EL (cell line): ENCODE results near the gene HERC2.
"Not testable (repeated sequence)": the region's sequence is repeated elsewhere in the genome, so short reads cannot be mapped to it uniquely, and the experiment has no call there.

Experiments used
- DNase-seq: peaks from one replicate; pipeline ENCODE4 v3.0.0-alpha.2; 2016

Gene HERC2

DNA sequence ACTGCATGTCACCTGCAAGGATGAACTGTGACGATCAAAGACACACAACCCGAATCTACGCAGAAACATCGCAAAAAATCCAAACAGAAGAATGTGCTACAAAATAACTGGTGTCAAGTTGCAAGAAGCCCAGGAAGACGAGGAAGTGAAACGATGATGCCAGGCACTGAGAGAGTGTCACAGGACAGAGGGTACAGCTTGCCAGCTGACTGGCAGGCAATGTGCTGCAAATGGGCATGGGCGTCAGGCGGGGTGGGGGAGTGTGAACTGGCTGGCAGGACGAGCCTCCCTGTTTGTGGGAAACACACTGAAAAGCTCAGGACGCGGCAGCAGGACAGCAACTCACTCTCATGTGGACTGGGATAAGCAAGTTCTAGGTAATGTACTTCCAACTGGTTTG lies 193.9 kb downstream of the HERC2 start:
- DNase-seq, result no peak

DNA sequence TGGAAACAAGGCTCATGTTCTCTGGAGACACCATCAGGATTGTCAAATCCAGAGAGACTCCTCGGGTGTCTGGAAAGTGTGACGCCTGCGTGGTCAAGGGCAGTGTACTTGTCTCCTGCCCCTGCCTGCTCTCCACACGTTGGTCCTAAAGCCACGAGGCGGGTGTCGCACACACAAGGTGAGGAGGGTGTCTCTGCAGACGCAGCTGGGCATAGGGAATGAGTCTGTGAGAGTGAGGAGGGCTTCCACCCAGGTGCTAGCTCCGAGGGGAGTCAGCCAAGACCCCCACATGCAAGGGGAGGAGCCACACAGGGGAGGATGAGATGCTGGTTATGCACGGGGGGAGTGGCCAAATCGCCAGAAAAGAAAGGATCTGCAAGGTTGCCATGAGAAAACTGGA lies 194.9 kb downstream of the HERC2 start:
- DNase-seq, result no peak

DNA sequence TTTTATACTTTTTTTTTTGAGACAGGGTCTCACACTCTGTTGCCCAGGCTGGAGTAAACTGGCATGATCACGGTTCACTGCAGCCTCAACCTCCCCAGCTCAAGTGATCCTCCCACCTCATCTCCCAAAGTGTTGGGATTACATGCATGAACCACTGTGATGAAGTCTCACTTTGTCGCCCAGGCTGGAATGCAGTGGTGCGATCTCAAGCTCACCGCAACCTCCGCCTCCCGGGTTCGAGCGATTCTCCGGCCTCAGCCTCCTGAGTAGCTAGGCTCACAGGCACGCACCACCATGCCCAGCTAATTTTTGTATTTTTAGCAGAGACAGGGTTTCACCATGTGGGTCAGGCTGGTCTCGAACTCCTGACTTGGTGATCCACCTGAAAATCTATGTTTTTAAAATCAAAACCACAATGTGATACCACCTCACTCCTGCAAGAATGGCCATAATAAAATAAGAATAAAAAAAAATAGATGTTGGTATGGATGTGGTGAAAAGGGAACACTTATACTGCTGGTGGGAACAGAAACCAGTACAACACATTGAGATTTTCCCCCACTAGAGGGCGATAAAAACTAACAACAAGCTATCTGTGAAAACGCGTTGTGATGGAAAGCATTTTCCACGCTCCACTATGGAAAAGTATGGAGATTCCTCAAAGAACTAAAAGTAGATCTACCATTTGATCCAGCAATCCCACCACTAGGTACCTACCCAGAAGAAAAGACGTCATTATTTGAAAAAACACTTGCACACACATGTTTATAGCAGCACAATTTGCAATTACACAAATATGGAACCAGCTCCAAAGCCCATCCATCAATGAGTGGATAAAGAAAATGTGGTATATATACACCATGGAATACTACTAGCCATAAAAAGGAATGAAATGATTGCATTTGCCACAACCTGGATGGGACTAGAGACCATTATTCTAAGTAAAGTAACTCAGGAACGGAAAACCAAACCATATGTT lies 196.0 kb downstream of the HERC2 start:
- peak; percentile 53 for DNase-seq

DNA sequence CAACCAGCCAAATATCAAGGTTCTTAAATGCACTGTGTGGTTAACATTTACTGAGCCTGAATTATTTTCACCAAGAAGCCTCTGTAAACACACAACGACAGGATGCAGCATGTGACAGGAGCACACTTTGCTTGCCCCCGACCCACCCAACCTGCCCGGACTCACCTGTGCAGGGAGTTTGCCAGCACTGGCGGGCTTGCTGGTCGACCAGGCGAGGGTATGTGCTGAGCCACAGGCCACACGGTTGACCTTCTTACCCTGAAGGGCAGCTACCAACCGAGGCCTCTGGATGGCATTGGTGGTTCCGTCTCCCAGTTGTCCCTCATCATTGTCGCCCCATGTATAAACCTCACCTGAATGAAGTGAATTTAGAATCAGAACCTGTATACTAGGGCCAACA lies 197.1 kb downstream of the HERC2 start:
- DNase-seq, result no peak

DNA sequence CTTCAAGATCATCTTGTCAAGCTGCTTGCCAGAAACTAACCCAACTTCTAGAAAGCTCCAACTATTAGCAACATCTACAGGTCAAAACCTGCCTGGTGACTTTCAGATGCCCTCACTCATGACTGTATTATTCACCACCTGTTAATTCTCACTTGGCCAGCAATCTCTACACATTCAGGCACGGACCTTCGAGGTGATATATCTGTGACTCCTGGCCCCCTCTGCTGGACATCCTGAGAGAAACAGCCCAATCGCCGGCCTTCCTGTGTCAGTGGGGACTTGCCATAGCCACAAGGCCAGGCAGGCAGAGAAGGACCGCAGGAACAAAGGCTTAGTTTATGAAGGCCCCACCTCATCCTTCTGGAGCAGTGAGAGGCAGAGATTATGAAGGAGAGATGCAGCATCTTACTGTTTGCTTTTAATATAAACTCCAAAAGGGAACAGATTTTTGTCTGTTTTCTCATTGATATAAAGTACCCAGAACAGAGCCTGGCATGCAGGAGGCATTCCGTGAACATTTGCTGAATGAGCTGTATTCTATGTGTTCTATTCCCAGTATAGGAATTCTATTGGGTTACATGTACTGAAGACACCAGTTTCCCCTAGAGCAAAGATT lies 198.5 kb downstream of the HERC2 start:
- DNase-seq, result peak; percentile 69

DNA sequence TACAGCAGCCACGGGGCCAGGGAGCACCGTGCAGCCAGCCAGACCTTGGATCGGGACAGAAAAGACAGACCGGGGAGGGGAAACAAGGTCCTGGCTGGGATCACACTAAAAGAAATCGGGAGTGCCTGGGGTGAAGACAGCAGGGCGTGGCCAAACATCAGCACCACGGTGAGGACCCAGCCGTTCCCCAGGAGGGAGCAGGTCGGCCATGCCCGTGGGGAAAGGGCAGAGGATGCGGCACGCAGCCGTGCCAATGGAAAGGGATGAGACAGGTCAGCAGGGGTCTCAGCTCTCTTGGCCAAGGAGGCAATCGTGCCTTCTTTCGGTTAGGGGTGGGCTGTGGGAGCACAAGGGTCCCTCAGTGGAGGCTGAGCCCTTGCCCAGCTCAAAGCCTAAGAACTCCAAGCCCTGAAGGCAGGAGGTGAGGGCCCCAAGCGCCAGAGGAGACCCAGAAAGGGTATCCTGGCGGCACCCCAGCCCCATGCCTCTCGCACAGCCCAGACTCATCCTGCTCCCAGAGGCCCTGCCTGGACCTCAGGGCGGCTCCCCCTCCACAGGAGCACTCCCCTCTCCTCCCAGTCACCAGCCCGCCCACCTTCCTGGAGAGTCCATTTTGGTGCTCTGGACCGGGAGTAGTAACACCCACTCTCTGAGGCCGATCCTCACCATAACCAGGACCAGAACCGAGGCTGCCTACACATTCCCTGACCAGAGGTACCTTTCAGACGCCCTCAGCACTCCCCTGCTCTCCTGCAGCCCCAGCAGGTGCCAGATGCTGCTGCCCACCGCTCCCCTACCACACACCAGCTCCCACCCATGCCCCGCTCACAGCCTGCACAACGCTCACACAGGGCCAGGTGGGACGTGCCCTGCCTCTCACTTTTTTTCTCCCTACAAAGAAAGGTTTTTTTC lies 199.7 kb downstream of the HERC2 start:
- no peak for DNase-seq

DNA sequence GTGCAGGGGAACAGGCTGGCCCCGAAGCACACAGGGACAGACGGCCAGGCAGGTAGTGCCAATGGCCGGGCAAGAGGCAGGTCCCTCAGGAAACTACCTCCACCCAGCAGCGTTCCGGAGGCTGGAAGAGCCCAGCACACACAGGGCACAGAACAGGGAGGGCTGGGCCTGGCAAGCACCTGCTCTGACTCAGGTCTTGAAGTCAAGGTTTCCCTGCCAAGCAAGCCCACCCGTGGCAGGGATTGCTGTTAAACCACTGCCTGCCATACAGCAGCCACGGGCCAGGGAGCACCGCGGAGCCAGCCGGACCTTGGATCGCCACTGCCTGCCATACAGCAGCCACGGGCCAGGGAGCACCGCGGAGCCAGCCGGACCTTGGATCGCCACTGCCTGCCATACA lies 200.4 kb downstream of the HERC2 start:
- not testable (repeated sequence) for DNase-seq

DNA sequence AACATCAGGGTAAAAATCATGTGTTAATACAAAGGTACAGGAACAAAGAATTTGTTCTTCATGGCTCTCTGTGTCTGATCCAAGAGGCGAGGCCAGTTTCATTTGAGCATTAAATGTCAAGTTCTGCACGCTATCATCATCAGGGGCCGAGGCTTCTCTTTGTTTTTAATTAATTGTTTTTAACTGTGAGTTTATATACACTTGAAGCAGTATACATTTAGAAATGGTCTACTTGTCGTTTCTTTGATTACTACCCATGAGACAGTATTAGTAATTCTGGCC lies 201.7 kb downstream of the HERC2 start:
- no peak for DNase-seq

DNA sequence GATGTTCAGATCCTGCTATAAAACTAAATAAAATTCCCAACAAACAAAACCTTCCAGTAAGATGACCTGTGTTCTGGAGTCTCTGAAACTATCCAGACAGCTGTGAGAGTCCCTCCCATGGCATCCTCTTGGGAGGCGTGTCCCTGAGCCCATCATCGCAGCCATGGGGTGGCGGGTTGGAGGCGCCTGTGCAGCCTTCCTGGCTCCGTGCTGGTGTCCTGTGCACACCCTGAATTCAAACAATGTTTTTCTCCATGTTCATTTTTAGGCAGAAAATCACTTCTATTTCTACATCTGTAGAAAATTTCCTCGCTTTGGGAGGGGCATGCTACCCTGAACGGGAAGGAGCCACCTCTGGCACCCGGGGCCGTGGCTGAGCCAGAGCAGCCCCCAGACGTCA lies 203.4 kb downstream of the HERC2 start:
- no peak for DNase-seq

DNA sequence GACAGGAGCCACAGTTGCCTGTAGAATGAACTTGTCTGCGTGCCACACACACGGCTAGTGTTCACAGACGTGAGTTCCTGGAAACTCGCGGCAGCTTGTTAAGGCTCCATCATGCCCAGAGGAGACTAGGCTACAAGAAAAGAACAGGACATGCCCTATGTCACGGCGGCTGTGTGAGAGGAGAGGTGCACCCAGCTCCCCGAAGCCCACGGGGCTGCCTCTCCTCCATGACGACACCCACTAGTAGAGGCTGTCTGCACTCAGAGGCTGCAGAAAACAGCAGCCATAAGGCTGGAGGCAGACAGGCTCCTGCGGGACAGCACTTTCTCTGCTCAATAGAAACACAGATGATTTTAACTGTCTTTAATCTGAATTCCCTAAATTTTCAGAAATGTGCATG lies 203.9 kb downstream of the HERC2 start:
- DNase-seq, result no peak

DNA sequence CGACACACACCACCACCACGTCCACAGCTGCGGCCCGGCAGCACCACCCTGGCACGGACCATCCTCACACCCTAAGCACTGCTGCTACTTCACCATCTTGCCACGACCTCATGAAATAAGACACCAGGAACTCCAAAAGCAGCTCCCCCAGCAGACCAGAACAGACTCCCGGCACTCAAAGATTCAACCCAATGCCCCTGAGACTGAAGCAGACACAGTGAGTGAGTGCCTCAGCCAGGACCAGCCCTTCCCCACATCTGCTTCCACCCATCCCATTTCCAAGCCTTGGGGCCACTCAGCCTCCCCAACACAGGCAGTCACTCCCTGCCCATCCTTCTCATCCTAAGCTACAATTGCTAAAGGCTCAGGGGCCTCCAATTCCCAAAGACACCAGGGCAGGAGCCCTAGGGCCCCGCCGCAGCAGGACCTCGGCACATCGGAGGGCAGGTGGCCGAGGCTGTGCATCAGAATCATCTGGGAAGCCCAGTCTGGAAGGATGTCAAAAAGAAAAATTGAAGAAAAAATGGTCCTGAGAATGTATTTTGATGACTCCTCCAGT lies 204.5 kb downstream of the HERC2 start:
- DNase-seq, result no peak

DNA sequence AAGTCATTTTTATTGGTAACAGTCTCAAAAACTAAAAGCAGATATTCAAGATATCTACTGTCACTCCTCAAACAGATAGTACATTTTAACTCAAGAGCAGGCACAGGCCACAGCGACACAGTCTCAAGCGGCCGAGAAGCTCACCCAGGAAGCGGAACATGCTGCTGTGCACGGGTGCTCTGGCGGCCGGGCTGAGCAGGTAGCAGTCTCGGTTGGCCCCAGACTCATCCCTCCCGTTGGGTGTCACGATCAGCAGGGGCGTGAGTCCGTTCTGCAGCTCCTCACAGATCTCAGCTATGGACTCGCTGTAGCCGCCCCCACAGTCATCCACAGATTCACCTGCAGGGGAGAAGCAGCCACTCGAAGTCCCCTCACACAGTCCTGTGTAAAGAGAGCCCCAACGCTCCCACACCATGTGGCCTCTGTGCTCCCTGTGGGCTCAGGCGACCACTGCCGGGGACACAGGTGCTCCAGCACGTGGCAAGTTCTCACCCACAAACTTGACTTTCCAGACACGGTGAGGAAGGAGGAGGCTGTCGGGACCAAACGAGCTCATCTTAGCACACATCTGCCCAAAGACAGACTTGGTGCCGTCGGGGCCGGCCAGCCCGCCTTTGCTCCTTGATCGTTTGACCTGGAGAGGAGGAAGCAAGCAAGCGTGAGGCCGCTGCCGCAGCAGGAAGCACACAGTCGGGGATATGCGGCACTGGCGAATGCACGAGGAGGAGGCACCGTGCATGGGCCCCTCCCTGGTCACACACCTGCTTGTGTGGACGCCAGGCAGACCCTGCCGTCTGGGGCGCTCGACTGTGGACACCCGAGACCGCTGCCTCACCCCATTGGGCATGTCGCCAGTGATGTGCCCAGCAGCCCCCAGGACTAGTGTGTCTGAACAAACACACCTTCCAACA lies 205.2 kb downstream of the HERC2 start:
- DNase-seq, result no peak

DNA sequence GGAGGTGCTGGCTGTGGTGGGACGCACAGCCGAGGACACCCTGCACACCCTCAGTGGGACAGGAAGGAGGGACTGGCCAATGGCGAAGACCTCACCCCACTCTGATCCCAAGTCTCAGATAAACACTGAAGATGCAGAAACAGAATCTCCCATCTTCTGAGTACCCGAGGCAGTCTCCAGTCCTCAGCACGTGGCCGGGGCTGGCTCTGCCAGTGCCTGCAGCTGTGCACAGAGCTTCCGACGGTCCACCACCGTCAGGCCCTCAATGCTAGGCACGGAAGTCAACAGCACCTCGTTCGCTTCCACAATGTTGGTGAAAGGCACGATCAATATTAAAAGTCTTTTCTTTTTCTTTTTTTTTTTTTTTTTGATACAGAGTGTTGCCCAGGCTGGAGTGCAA lies 206.1 kb downstream of the HERC2 start:
- DNase-seq, result no peak

DNA sequence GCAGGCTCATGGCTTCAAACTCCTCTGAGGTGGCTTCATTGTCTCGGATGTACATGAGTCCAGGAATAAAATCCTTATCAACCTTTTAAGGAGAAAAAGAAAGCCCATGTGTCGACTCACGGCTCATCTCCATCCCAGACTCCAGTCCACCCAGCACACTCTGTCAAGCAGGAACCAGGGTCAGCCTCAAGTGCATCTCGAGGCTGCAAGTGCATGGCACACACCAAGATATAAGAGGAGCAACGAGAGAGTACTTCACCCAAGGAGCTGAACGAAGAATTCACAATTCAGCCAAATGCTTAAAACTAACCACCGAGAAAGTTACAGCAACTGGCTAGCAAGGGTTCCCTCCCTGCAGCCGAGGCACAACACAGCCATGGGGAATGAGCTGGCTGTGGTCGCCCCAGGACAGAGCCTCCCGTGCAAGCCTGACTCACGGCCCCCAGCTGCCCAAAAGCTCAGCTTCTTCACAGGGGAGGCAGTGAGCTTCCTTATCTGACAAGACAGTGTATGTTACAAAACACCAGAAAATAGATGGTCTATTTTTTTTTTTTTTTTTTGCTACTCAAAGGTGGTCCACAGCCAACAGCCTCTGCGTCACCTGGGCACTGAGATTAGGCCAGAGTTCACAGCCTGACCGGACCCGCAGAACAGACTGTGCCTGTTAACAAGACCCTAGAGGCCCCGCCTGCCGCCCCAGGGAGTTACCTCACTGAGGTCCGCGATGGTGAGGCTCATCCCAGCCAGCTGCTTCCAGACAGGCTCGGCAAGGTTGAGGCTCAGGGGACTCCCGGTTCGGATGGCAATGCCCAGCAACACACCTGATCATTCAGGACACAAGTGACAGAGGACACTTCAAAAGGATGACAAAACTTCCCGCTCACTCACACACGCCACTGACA lies 207.0 kb downstream of the HERC2 start:
- DNase-seq, result no peak

DNA sequence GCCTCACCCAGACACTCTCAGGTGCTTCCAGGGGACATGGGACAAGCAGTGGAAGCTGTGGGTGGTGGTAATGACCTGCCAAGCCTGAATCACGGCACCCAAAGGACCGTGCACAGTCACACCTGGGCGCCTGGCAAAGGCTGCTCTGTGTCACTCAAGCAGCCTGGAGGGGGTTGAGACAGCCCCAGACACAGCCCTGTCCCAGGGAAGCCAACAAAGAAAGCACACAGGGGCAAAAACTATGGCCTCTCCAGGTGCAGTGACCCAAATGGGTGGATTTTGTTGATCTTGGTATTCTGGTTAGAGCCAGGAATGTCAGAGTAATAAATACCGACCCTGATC lies 207.9 kb downstream of the HERC2 start:
- no peak for DNase-seq

DNA sequence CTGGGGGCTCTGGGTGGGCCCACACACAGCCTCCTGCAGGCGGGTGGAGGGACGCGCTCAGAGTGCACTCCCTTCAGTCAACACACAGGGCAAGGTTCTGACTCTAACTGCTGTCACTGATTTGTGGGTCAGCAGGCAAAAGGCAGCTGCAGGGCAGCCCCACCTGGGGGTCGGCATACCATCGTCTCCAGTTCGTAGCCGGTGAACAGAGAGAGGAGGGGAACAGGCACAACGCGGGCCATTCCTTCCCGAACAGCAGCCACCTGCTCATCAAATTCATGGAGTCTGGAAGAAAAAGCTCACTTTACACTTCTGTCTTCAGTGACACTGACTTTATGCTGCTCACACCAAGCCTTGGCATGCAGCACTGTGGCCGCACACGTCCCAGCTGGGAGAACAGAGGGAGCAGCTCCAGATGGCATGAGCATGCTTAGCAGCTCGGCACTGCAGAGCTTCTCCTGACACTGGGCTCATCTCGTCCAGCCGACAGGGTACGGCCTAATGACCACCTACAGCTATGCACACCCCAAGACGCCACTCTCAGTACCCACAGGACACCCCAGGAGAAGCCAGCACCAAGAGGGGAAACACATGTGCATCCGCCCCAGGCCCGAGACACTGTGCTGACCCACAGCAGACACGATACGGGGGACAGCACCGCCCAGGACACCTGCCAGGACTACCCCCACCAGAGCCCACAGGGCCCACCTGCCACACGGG lies 208.4 kb downstream of the HERC2 start:
- no peak for DNase-seq

DNA sequence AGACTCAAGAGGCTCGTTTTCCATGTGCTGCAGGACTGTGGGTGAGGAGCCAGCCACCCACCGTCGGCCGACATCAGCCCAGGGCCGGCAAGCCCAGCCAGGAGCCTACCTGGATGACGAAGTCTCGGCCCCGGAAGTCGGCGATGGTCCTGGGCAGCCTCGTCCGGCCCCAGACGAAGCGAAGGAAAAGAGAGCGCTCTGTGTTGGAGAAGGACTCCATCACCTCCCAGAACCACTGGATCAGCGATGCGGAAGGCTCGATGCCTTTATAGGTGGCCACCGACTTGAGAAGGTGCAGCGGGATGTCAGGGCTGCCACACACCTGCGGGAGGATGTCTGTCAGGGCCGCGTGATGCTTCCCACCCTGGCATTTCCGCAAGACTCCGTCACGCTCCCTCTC lies 209.0 kb downstream of the HERC2 start:
- no peak for DNase-seq

DNA sequence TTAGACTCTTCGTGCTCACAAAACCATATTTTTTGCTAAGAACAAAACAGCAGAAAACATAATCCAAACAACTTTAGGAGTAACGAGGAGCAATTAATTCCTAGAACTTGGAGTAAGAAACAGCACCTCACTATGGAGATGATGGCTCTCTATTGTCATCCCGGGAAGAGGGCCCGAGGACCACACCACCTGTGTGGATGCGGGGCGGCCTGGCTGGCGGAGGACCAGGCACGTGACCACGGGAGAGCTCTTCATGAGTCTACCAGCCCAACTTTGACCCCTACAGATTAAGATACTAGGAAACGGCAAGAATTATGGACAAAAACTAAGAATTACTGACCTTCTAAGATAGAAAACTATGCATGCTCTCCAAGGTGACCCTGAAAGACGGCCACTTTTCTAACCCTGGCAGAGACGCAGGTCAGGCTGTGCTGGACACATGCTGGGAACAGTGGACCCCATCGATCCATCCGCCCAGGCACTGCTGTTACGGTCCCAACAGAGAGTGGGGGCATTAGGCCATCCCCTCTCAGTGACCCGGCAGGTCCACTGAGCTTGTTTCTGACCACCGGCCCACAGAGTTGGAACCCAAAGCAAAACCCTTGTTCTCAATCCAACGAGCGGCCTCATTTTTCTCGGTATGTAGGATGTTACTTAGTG lies 209.7 kb downstream of the HERC2 start:
- no peak for DNase-seq

DNA sequence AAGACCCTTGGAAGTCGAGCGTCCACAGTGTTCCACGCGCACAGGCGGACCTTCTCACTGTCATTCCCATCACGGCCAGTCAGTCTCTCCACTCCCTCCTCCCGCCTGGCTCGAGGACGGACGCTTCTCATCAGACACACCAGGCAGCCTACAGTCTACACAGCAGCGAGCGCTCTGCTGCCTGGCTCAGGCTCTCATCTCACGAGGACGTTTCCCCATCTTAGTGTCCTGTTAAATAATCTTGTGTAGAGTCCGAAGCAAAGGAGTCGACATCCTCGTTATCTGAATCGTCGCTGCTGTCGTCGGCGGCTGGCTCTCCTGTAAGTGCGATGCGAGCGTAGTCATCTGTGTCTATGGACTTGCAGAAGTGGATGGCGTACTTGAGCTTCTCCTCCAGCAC lies 210.4 kb downstream of the HERC2 start:
- DNase-seq, result no peak

DNA sequence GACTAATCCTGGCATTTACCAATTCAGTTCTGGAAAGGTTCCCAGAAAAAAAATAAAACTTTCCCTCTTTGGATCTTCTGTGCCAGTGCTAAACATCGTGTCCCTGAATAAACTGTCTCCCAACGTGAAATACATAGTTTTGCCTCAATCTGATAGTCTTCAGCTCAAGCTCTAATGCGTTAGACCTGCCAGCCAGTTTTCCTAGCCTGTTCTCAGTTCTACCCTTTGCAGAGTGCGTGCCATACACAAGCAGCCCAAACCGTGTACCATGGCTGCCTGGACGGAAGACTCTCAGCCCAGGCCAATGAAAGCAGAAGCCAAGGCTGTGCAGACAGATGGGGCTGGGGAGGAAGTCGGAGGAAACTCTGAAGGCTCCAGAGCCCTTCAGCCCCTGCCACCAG lies 211.5 kb downstream of the HERC2 start:
- no peak for DNase-seq
